Activated CD4-positive, alpha-beta memory T cell treated with anti-CD3 and anti-CD28 coated beads, Interleukin-2, amount 10 ng/mL, durations not matched to agents 7 days and 5 days (primary cell): ENCODE measurements around the gene PLOD2. TPM values are rescaled to one million over a fixed set of nuclear protein-coding genes. Genes with fewer than 3 reads are reported as not detected.
"Not testable (repeated sequence)": the region's sequence is repeated elsewhere in the genome, so short reads cannot be mapped to it uniquely, and the experiment has no call there.

Experiments used
- CTCF ChIA-PET: fragments of 350-600 bp; sonication (Branson Sonifier 250); formaldehyde crosslinking; loops from one replicate; lab custom pipeline; 2021; ENCODE audit warnings: antibody characterized with exemption, inconsistent platforms; lab: Charles Lee
- POLR2A ChIA-PET: fragments of 350-600 bp; sonication (Branson Sonifier 250); formaldehyde crosslinking; loops from one replicate; lab custom pipeline; 2021; ENCODE audit warnings: antibody characterized with exemption; lab: Charles Lee
- DNase-seq: peaks from one replicate; pipeline ENCODE4 v3.0.0-alpha.2; 2020
- H3K27ac Mint-ChIP-seq: one replicate; pipeline ENCODE4 v1.8.0; 2021; ENCODE audit warnings: mild to moderate bottlenecking, mixed read lengths
- H3K27me3 Mint-ChIP-seq: one replicate; pipeline ENCODE4 v1.8.0; 2021; ENCODE audit warnings: mixed read lengths
- H3K36me3 Mint-ChIP-seq: one replicate; pipeline ENCODE4 v1.8.0; 2021; ENCODE audit warnings: low read depth, mixed read lengths
- H3K4me1 Mint-ChIP-seq: one replicate; pipeline ENCODE4 v1.8.0; 2021; ENCODE audit warnings: mixed read lengths
- H3K4me3 Mint-ChIP-seq: one replicate; pipeline ENCODE4 v1.8.0; 2021; ENCODE audit warnings: mild to moderate bottlenecking, mixed read lengths
- H3K9me3 Mint-ChIP-seq: one replicate; pipeline ENCODE4 v1.8.0; 2021; ENCODE audit warnings: mixed read lengths
- total RNA-seq, 2 experiments: library from RNA; stranded (reverse); gene quantifications; one replicate each; pipeline ENCODE4 v1.2.3, GENCODE V29; 2021

The PLOD2 gene
- total RNA-seq, 2 experiments from 2014 or later = 0.53 to 1.1 TPM

DNA sequence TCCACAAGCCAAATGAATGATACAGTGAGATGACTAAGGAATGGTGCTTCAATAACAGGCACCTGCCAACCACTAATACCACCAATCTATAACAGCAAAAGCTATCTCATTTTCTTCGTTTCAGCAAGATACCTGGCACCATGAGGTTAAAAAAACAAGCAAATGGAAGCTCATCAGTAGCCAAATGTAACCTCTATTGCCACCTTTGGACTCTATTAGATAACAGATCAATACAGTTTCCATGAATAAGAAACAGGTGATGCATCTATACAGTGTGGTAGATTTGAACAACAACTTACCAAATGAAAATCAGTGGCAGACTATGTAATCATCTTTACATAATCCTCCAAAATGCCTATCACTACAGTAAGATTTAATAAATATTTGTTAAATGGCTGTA is 32.8 kb downstream of the PLOD2 start:
- Mint-ChIP-seq H3K27me3 (no peaks in the 10 kb centered on the region), H3K4me1 (no peaks in the 10 kb centered on the region), H3K27ac (no peak overlapping the region), H3K36me3 (no peaks in the 10 kb centered on the region), H3K4me3 (no peak overlapping the region), H3K9me3 (peaks cover 3% of the 10 kb centered on the region)
- no peak for DNase-seq
- ChIA-PET CTCF (no interaction called here), POLR2A (no interaction called here)

DNA sequence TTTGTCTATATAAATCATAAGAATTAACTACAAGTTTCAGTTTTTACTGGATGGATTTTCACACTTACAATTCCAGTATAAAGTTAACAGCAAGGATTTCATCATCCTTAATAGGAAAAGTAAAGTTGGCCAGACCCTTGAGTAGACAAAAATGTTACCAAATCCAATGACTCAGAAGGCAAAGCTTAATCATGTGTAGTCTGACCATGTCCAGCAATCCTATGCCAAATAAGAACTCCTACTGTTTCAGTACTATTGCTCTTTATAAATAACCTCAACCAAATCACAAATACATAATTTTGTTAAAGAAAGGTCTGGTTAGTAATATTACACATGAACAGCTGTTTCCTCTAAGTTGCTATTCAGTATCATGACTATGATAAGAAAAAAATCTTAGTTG is 35.0 kb downstream of the PLOD2 start:
- Mint-ChIP-seq H3K27ac (no peak overlapping the region), H3K4me3 (no peak overlapping the region)

DNA sequence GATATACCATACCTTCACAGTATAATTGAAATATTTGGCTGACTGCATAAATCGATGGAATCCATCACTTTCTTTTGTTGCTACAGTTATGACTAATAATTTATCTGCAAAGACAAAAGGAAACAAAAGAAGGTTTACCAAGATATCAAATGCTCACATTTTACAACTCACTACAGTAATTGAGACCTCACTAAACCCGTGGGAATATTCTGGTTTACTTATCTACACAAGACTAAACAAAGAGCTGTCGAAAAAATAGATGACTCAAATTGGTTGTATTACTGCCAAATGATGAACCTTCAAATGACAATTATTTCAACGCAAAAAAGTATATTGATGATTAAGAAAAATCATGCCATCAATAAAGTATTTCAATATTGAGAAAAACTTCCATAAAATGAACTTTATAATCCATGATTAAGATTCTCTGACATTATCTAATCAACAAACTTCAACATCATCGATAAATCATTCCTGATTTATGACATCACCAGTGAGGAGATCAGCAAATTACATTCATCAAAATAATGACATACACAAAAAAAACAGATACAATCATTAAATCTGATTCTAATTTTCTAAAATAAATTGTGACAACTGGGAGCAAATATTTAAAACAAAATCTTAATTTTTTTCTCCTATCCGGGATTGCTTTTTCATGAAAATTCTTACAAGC is 36.7 kb downstream of the PLOD2 start:
- Mint-ChIP-seq H3K27ac (no peak overlapping the region), H3K27me3 (no peaks in the 10 kb centered on the region), H3K4me1 (no peaks in the 10 kb centered on the region), H3K36me3 (no peaks in the 10 kb centered on the region), H3K4me3 (no peak overlapping the region), H3K9me3 (peaks cover 4% of the 10 kb centered on the region)
- CTCF ChIA-PET = no interaction called here
- POLR2A ChIA-PET = no interaction called here
- no peak for DNase-seq

More for the DNA sequence above, 35.0 kb downstream of the PLOD2 start:
- DNase-seq = no peak
- Mint-ChIP-seq H3K36me3 (no peaks in the 10 kb centered on the region), H3K4me1 (no peaks in the 10 kb centered on the region), H3K27me3 (no peaks in the 10 kb centered on the region), H3K9me3 (peaks cover 4% of the 10 kb centered on the region)
- ChIA-PET POLR2A (no interaction called here), CTCF (no interaction called here)

DNA sequence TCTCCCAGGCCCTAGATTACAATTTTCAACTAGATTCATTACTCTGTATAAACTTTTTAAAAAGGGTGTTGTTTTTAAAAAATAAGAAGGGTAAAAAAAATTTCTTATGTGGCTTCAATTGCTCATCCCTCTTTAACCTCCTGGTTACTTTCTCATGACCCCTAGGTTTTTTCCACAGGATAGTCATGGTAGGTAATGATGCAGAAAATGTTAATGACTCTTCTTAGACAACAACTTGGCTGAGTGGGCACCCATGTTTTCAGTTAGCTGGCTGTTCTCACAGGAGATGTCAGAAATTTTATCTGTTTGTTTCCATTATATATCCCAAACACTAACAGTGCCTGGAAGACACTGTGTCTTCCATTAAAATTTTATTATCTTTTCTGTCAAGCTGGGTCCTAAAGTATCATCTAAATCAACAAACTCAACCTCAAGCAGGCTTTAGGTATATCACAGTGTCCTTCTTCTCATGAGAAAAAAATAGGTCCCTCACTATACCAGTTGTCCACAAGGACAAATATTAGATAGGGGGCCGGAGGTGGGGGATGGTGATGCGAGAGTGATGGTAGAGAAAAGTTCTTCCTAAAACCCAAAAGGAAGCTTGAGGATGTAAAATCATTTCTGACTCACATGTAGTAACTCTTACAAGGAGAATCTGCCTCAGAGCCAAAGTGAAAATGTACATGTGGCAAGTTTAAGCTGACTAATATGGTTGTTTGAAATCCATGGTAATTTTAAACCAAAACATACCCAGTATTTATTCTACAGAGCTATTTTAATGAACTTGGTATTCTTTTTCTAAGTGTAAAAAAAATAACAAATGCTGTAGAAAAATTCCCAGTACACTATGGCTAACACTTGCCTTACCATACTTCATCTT is 43.3 kb downstream of the PLOD2 start:
- Mint-ChIP-seq H3K36me3 (no peaks in the 10 kb centered on the region), H3K27ac (no peak overlapping the region), H3K9me3 (peaks cover 17% of the 10 kb centered on the region), H3K4me1 (no peaks in the 10 kb centered on the region), H3K27me3 (no peaks in the 10 kb centered on the region), H3K4me3 (no peak overlapping the region)
- CTCF ChIA-PET = no interaction called here
- POLR2A ChIA-PET = no interaction called here
- no peak for DNase-seq

DNA sequence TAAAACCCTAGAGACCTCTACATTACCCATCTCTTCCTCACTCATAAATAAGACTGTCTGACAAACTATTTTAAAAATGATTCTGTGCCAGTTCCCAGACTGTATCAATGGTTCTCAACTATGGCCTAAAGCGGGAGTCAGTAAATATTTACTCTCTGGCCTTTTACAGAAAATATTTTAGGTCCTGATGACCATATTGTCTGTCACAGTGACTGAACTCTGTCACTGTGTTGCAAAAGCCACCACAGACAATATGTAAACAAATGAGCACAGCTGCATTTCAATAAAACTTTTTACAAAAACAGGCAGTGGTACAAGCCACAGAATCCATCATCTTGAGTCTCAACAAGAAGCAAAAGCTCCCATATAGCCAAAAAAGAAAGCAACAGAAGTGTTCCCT is 45.4 kb downstream of the PLOD2 start:
- Mint-ChIP-seq H3K36me3 (no peaks in the 10 kb centered on the region), H3K4me3 (no peak overlapping the region), H3K4me1 (no peaks in the 10 kb centered on the region), H3K27me3 (no peaks in the 10 kb centered on the region), H3K27ac (no peak overlapping the region), H3K9me3 (peaks cover 18% of the 10 kb centered on the region)
- POLR2A ChIA-PET = no interaction called here
- CTCF ChIA-PET = no interaction called here
- no peak for DNase-seq

DNA sequence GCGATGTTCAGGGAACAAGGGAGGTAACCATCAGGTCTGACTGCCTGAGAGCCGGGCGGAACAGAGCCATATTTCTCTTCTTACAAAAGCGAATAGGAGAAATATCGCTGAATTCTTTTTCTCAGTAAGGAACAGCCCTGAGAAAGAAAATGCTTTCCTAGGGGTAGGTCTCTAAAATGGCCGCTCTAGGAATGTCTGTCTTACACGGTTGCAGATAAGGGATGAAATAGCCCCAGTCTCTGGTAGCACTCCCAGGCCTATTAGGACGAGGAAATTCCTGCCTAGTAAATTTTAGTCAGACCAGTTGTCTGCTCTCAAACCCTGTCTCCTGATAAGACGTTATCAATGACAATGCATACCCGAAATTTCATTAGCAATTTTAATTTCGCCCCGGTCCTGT is 47.2 kb downstream of the PLOD2 start:
- H3K36me3 Mint-ChIP-seq, H3K27ac Mint-ChIP-seq, H3K4me1 Mint-ChIP-seq, DNase-seq, CTCF ChIA-PET, POLR2A ChIA-PET, H3K27me3 Mint-ChIP-seq, H3K4me3 Mint-ChIP-seq: not testable (repeated sequence)
- peaks cover 24% of the 10 kb centered on the region for H3K9me3 Mint-ChIP-seq

DNA sequence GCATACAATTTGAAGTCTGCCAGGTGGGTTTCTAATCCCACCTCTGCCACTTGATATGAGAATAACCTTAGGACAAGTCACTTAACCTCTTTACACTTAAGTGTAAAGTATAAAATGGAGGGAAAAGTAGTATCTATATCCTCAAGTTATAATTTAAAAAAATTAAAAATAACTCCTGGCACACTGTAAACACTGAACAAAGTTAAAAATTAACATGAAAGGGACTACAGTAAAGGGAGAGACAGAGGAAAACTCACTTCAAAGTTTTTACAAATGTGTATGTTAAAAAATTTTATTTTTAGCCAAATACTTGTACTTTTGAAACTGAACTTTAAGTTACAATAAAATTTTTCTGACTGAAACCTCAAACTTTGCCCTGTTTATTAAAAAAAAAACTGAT is 49.6 kb downstream of the PLOD2 start:
- H3K4me1 Mint-ChIP-seq = no peaks in the 10 kb centered on the region
- H3K9me3 Mint-ChIP-seq = peaks cover 24% of the 10 kb centered on the region
- no peaks in the 10 kb centered on the region for H3K36me3 Mint-ChIP-seq
- no peaks in the 10 kb centered on the region for H3K27me3 Mint-ChIP-seq
- H3K27ac Mint-ChIP-seq = no peak overlapping the region
- POLR2A ChIA-PET = no interaction called here
- CTCF ChIA-PET = no interaction called here
- H3K4me3 Mint-ChIP-seq = no peak overlapping the region
- no peak for DNase-seq

DNA sequence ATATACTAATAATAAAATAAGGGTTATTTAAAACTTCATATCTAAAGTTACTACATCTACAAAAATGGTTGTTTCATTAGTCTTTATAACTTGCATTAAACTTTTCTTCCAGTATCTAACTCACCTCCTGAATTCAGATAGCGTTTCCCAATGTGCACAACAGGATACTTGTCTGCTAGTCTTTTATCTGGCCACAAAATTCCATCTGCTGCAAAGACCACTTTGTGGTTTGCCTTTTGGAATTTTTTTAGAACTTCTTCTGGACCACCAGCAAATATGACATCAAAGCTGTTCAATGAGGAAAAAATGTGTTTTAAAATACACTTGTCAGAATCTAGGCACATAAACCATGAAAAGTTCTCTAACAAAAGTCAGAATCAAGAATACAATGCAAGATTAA is 50.8 kb downstream of the PLOD2 start:
- no peak for DNase-seq
- POLR2A ChIA-PET = no interaction called here
- H3K36me3 Mint-ChIP-seq = no peaks in the 10 kb centered on the region
- no peaks in the 10 kb centered on the region for H3K27me3 Mint-ChIP-seq
- H3K9me3 Mint-ChIP-seq = peaks cover 21% of the 10 kb centered on the region
- no peak overlapping the region for H3K27ac Mint-ChIP-seq
- H3K4me1 Mint-ChIP-seq = no peaks in the 10 kb centered on the region
- H3K4me3 Mint-ChIP-seq = no peak overlapping the region
- CTCF ChIA-PET = no interaction called here

DNA sequence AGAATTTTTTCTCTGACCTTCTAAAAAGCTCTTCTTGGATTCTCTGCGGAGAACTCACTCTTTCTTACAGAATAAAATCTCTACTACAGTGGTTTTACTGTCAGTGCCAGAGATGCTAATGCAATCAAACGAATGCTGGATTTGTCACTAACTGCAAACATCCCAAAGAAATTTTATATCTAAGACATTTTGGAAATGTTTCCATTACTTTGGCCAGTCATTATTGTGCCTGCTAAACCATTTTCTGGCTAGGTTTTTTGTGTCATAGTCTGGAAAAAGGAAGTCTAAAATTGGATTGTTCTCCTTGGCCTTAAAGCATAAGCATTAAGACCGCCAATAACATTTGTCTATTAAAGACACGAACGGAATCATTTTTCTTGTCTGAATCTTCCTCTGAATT is 54.0 kb downstream of the PLOD2 start:
- CTCF ChIA-PET = no interaction called here
- H3K9me3 Mint-ChIP-seq = peaks cover 6% of the 10 kb centered on the region
- POLR2A ChIA-PET = no interaction called here
- no peaks in the 10 kb centered on the region for H3K36me3 Mint-ChIP-seq
- no peaks in the 10 kb centered on the region for H3K4me1 Mint-ChIP-seq
- H3K27ac Mint-ChIP-seq = no peak overlapping the region
- DNase-seq = no peak
- no peak overlapping the region for H3K4me3 Mint-ChIP-seq
- H3K27me3 Mint-ChIP-seq = no peaks in the 10 kb centered on the region

DNA sequence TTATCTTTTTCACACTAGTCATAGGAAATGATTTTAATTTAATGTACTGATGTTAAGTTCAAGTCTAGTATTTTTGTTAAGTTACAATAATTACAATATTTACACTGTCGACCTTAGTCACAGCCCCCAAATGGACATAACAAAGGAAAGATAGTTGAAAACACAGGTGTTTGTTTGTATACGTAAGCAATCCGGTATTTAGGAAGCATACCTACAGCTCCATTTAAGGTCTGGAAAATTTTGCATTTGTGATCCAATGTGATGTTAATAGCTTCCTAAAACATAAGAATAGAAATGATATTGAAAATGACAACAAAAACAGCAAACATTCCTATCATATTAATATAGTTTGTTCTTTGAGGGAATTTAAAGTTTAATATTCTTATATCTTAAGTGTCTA is 56.9 kb downstream of the PLOD2 start:
- POLR2A ChIA-PET = no interaction called here
- DNase-seq = no peak
- Mint-ChIP-seq H3K4me1 (no peaks in the 10 kb centered on the region), H3K27me3 (no peaks in the 10 kb centered on the region), H3K36me3 (no peaks in the 10 kb centered on the region), H3K4me3 (no peak overlapping the region), H3K27ac (no peak overlapping the region), H3K9me3 (peaks cover 3% of the 10 kb centered on the region)
- CTCF ChIA-PET = no interaction called here

DNA sequence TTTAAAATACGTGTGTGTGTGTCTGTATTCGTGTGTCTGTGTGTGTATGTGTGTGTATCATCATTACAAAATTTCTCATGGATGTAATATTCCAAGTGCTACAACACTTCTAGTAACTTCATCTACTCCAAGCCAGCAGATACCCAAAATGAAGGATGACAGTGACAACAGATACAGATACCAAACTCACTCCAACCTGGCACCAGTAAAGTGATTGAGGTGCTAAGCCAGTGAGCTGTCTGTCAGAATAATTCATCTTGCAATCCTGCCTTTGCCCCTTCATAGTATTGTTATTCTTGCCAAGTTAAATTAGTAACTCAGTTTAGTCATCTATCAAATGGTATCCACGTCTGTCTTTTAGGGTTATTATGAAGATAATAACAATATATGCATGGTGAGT is 58.1 kb downstream of the PLOD2 start:
- ChIA-PET POLR2A (no interaction called here), CTCF (no interaction called here)
- no peak for DNase-seq
- no peaks in the 10 kb centered on the region for H3K36me3 Mint-ChIP-seq
- no peak overlapping the region for H3K27ac Mint-ChIP-seq
- no peaks in the 10 kb centered on the region for H3K27me3 Mint-ChIP-seq
- H3K4me3 Mint-ChIP-seq = no peak overlapping the region
- no peaks in the 10 kb centered on the region for H3K9me3 Mint-ChIP-seq
- no peaks in the 10 kb centered on the region for H3K4me1 Mint-ChIP-seq

DNA sequence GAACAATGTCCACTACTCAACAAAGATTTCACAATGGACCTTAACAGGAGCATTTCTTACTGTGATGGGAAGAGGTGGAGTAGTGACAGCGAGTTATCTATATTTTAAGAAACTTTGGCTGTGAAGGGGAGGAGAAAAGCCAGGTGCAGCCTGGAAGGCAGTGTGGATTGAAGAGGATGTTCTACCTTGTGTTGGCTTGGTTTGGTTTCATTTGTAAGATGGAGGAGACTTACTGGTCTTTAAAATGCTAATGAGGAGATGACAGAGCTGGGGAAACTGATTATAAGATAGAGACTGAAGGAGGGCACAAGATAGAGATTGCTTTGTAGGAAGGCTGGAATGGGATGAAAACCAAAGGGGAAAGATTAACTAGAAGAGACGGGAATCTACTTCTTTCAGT is 59.4 kb downstream of the PLOD2 start:
- Mint-ChIP-seq H3K4me1 (no peaks in the 10 kb centered on the region), H3K27ac (no peak overlapping the region), H3K4me3 (no peak overlapping the region), H3K27me3 (no peaks in the 10 kb centered on the region), H3K36me3 (no peaks in the 10 kb centered on the region), H3K9me3 (no peaks in the 10 kb centered on the region)
- no peak for DNase-seq
- ChIA-PET CTCF (no interaction called here), POLR2A (no interaction called here)

DNA sequence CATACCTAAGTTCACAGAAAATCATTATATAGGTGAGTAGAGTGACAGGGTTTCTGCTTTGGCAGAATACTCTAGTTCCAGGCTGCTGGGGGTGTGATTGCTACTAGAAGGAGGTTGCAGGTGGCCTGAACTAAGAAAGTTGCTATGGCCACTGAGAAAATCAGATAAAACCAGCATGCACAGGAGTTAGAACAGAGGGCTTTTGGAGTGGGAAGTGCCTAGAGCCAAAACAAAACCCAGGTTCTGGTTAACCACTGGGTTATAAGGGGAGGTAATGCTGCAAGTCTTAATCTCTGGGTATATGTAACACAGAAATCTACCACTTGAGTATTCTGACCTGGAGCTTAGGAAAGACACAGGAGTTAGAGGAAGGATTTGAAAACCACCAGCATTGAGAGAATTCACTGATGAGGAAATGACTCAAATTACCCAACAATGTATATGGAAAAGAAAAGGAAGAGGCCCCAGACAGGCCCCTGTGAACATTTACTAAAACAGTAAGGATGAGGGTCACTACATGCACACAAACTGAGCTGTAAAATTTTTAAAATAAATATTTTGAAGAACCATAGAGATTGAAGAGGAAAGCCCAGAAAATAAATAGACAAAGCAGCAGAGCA is 60.0 kb downstream of the PLOD2 start:
- ChIA-PET CTCF (no interaction called here), POLR2A (no interaction called here)
- no peak for DNase-seq
- Mint-ChIP-seq H3K4me1 (no peaks in the 10 kb centered on the region), H3K27me3 (no peaks in the 10 kb centered on the region), H3K9me3 (no peaks in the 10 kb centered on the region), H3K36me3 (no peaks in the 10 kb centered on the region), H3K27ac (no peak overlapping the region), H3K4me3 (no peak overlapping the region)
